Fibroblast of lung (primary cell): ENCODE data around the gene LRRC8E.

Source experiments
- EZH2 ChIP-seq: IDR thresholded peaks from 2 replicates; pipeline ENCODE4 v1.5.1; 2012; ENCODE audit warnings: low read length, control low read depth, mild to moderate bottlenecking; ENCODE audit errors: missing control alignments
- TF ChIP-seq, protein P1 (sequence below), 2 donors: IDR thresholded peaks in 1 of 2; conservative IDR thresholded peaks in 1 of 2; 1 replicate in 1 of 2; 2 replicates in 1 of 2; pipeline ENCODE4 v1.5.1; 2011 to 2012; ENCODE audit warnings: low read length in 2 of 2, control low read depth in 1 of 2, inconsistent platforms in 1 of 2, low read depth in 1 of 2, mild to moderate bottlenecking in 1 of 2

DNA sequence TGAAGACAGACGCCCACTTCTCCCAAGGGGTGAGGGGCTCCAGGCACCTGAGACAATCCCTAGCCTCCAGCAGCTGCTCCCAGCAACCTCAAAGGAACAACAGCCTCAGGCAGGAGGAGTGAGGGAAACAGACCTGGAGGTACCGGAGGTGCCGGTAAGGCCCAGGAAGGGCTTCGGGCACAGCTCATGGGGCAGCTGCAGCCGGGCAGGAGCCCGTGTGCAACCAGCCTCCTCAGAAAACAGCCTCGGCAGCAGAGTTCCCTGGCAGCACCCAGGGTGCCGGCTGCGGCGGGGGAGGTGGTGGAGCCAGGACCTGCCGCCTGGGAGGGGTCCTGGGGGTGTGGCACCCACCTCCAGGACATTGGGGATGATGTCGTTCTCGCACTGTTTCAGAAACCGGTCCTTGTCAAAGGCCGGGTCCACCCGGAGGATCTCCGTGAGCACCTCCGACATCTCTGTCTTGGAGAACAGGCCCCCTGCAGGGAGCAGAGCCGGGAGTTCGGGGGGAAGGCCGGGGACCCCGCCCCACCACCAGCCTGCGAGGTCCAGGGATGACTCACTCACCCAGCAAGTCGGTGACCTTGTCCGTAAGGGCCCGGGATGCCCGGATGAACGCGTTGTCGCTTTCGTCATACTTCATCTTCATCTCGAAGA is 44.1 kb downstream of the LRRC8E start:
- TF ChIP-seq, protein P1, sequence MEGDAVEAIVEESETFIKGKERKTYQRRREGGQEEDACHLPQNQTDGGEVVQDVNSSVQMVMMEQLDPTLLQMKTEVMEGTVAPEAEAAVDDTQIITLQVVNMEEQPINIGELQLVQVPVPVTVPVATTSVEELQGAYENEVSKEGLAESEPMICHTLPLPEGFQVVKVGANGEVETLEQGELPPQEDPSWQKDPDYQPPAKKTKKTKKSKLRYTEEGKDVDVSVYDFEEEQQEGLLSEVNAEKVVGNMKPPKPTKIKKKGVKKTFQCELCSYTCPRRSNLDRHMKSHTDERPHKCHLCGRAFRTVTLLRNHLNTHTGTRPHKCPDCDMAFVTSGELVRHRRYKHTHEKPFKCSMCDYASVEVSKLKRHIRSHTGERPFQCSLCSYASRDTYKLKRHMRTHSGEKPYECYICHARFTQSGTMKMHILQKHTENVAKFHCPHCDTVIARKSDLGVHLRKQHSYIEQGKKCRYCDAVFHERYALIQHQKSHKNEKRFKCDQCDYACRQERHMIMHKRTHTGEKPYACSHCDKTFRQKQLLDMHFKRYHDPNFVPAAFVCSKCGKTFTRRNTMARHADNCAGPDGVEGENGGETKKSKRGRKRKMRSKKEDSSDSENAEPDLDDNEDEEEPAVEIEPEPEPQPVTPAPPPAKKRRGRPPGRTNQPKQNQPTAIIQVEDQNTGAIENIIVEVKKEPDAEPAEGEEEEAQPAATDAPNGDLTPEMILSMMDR (conservative IDR thresholded peaks at IDR 0.05 in 1 of 2, IDR thresholded peaks at IDR 0.05 in 1 of 2; ENCODE audit: low read depth in 1 of 2, low read length in 2 of 2), result no peak
- TF ChIP-seq EZH2, result no peak
